ENCODE results near the gene LMNA.

- TF ChIP-seq EZH2phosphoT487 (IDR thresholded peaks at IDR 0.05; ENCODE audit: borderline replicate concordance, low read depth, low read length): no peak
- TF ChIP-seq, protein P1, sequence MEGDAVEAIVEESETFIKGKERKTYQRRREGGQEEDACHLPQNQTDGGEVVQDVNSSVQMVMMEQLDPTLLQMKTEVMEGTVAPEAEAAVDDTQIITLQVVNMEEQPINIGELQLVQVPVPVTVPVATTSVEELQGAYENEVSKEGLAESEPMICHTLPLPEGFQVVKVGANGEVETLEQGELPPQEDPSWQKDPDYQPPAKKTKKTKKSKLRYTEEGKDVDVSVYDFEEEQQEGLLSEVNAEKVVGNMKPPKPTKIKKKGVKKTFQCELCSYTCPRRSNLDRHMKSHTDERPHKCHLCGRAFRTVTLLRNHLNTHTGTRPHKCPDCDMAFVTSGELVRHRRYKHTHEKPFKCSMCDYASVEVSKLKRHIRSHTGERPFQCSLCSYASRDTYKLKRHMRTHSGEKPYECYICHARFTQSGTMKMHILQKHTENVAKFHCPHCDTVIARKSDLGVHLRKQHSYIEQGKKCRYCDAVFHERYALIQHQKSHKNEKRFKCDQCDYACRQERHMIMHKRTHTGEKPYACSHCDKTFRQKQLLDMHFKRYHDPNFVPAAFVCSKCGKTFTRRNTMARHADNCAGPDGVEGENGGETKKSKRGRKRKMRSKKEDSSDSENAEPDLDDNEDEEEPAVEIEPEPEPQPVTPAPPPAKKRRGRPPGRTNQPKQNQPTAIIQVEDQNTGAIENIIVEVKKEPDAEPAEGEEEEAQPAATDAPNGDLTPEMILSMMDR (conservative IDR thresholded peaks at IDR 0.05; ENCODE audit: low read length): no peak
Measured at GRCh38 chr1:156124557-156125483, 10.3 kb downstream of the LMNA start.

Measured in OCI-LY7 (cell line).